ENCODE results near the gene WWOX. TPM values are rescaled to one million over a fixed set of nuclear protein-coding genes. Genes with fewer than 3 reads are reported as not detected.

The WWOX gene
- total and polyA plus RNA-seq, 2 donors (not counting 3 experiments of a cell fraction or from before 2014, with no cell fraction given): 6.2 to 12.5 TPM

DNA sequence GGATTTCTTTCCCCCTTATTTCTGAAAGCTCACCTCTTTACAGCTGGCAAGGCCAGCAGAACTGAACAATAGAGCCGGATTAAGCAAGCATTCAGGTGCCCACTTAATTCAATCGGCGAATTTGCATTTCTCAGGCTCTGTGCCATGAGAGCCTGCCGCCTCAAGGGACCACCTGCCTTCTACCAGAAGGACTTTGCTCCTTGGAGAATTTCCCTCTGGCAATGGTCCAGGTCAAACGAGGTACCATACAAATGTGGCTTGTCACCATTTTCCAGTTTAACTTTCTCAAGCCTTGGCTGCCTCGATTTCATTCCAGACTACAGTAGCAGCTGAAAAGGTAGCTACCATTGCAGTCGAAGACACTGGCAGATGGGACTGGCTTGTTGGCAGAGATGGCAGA, 967.1 kb downstream of the WWOX start:
- no peaks in the 10 kb centered on the region for H4K20me1 ChIP-seq (replicated peaks; ENCODE audit: control insufficient read depth, extremely low read depth, insufficient read depth, low read length)
- H2AFZ ChIP-seq (ENCODE audit: low read depth, low read length): no peak overlapping the region
- H3K4me2 ChIP-seq (ENCODE audit: insufficient read depth, low read length): no peak overlapping the region
- H3K9ac ChIP-seq (replicated peaks; ENCODE audit: extremely low read depth, insufficient read depth, low read length): no peak overlapping the region
- DNase-seq (ENCODE audit: low read depth, low spot score) (no peak), FAIRE-seq (no peak)
- TF ChIP-seq, protein P1, sequence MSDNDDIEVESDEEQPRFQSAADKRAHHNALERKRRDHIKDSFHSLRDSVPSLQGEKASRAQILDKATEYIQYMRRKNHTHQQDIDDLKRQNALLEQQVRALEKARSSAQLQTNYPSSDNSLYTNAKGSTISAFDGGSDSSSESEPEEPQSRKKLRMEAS (IDR thresholded peaks at IDR 0.05; ENCODE audit: insufficient read depth, insufficient read length): no peak
- TF ChIP-seq MYC (IDR thresholded peaks at IDR 0.05; ENCODE audit: low read depth, low read length) (no peak), EZH2 (IDR thresholded peaks at IDR 0.05; ENCODE audit: borderline replicate concordance, low read depth, low read length, severe bottlenecking) (no peak), POLR2AphosphoS5 (IDR thresholded peaks at IDR 0.05; ENCODE audit: insufficient read depth, low read depth, low read length) (no peak), JUN (IDR thresholded peaks at IDR 0.05; ENCODE audit: borderline replicate concordance, insufficient read depth, insufficient read length, low read depth) (no peak), GATA2 (IDR thresholded peaks at IDR 0.05; ENCODE audit: insufficient read depth, insufficient read length, low read depth, low read length) (no peak), FOS (IDR thresholded peaks at IDR 0.05; ENCODE audit: borderline replicate concordance, insufficient read depth, low read length) (no peak), POLR2A (IDR thresholded peaks at IDR 0.05; ENCODE audit: low read depth, low read length) (no peak)
- TF ChIP-seq, protein P2, sequence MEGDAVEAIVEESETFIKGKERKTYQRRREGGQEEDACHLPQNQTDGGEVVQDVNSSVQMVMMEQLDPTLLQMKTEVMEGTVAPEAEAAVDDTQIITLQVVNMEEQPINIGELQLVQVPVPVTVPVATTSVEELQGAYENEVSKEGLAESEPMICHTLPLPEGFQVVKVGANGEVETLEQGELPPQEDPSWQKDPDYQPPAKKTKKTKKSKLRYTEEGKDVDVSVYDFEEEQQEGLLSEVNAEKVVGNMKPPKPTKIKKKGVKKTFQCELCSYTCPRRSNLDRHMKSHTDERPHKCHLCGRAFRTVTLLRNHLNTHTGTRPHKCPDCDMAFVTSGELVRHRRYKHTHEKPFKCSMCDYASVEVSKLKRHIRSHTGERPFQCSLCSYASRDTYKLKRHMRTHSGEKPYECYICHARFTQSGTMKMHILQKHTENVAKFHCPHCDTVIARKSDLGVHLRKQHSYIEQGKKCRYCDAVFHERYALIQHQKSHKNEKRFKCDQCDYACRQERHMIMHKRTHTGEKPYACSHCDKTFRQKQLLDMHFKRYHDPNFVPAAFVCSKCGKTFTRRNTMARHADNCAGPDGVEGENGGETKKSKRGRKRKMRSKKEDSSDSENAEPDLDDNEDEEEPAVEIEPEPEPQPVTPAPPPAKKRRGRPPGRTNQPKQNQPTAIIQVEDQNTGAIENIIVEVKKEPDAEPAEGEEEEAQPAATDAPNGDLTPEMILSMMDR (IDR thresholded peaks at IDR 0.05; ENCODE audit: extremely low read depth in 1 of 2, insufficient read depth in 1 of 2, low read depth in 1 of 2, low read length in 2 of 2): no peak
- no peaks in the 10 kb centered on the region for H3K9me1 ChIP-seq (replicated peaks; ENCODE audit: control insufficient read depth, extremely low read depth, insufficient read depth, low read length)
- no peaks in the 10 kb centered on the region for H3K4me1 ChIP-seq (ENCODE audit: control insufficient read depth, extremely low read depth, insufficient read depth, low read length)
- no peaks in the 10 kb centered on the region for H3K9me3 ChIP-seq (replicated peaks; ENCODE audit: control insufficient read depth, insufficient read depth, low read length)
- dilution Hi-C loops (cut with MboI; ENCODE audit: extremely low pct_ligation_motif_present, low sequenced_read_pairs): no loop called here
- CTCF ChIA-PET: no interaction called here
- no peak overlapping the region for H3K27ac ChIP-seq (ENCODE audit: insufficient read depth, low read depth, low read length)
- intact Hi-C loops (cut with micrococcal nuclease): no loop called here
- POLR2A ChIA-PET: no interaction called here
- no peaks in the 10 kb centered on the region for H3K79me2 ChIP-seq (ENCODE audit: control insufficient read depth, insufficient read depth, low read length)
- no peaks in the 10 kb centered on the region for H3K36me3 ChIP-seq (ENCODE audit: control insufficient read depth in 2 of 2, extremely low read depth in 1 of 2, insufficient read depth in 2 of 2, low read length in 2 of 2)
- BruUV-seq (replicated peaks): no TSS peak
- H3K4me3 ChIP-seq (replicated peaks in 1 of 3; ENCODE audit: insufficient read depth in 1 of 3, low read depth in 1 of 3, low read length in 3 of 3): no peak overlapping the region
- no peaks in the 10 kb centered on the region for H3K27me3 ChIP-seq (ENCODE audit: control insufficient read depth in 2 of 2, insufficient read depth in 2 of 2, low read length in 2 of 2)
